HepG2 (cell line): ENCODE results near the gene ACKR3.

Experiments used
- ASH2L ChIP-seq: fragments of 300-600, 200-600 bp; sonication (generic); IDR thresholded peaks from 2 replicates; pipeline ENCODE4 v1.7.0; 2017; ENCODE audit warnings: low read depth, mild to moderate bottlenecking, moderate library complexity, mixed read lengths, low read length; ENCODE audit not compliant: insufficient read length
- EP300 ChIP-seq, 3 experiments: sonication (generic) in 1 of 3; formaldehyde crosslinking in 1 of 3; IDR thresholded peaks; 2 replicates each; pipeline versions ENCODE4 v1.5.1 to v1.6.1; 2011 to 2020; ENCODE audit warnings: low read depth in 2 of 3, low read length in 2 of 3, borderline replicate concordance in 1 of 3, improper control_type of control experiment in 1 of 3, mild to moderate bottlenecking in 1 of 3, missing genetic modification reagents in 1 of 3, moderate library complexity in 1 of 3
- FIP1L1 ChIP-seq: fragments of 200-400 bp; formaldehyde crosslinking; IDR thresholded peaks from 2 replicates; pipeline ENCODE4 v1.6.1; 2018; ENCODE audit warnings: low read depth, mild to moderate bottlenecking, low read length, moderate library complexity, borderline replicate concordance; ENCODE audit not compliant: insufficient read depth
- FOXK1 ChIP-seq: sonication (generic); formaldehyde crosslinking; IDR thresholded peaks from 2 replicates; pipeline ENCODE4 v1.4.0; 2020; ENCODE audit warnings: low read depth, missing genetic modification reagents, borderline replicate concordance
- KDM1A ChIP-seq: IDR thresholded peaks from 2 replicates; pipeline ENCODE4 v1.6.1; 2016; ENCODE audit warnings: missing compliant biosample characterization
- NFKB2 ChIP-seq: sonication (generic); formaldehyde crosslinking; IDR thresholded peaks from 2 replicates; pipeline ENCODE4 v1.4.0; 2020; ENCODE audit warnings: missing genetic modification reagents, borderline replicate concordance
- POLR2AphosphoS5 ChIP-seq: IDR thresholded peaks from 2 replicates; pipeline ENCODE4 v1.6.1; 2012; ENCODE audit warnings: low read depth, low read length
- SP1 ChIP-seq, 2 experiments: fragments of 450-650 bp in 1 of 2; sonication (generic) in 1 of 2; formaldehyde crosslinking in 1 of 2; IDR thresholded peaks; 2 replicates each; pipeline versions ENCODE4 v1.4.0 to v1.6.1; 2016 to 2020; ENCODE audit warnings: missing genetic modification reagents in 1 of 2
- YY1 ChIP-seq: IDR thresholded peaks from 2 replicates; pipeline ENCODE4 v1.6.1; 2011; ENCODE audit warnings: low read length, low read depth, moderate library complexity, mild to moderate bottlenecking; ENCODE audit not compliant: insufficient read depth, insufficient replicate concordance
- ZKSCAN1 ChIP-seq: fragments of 150-350 bp; IDR thresholded peaks from 2 replicates; pipeline ENCODE4 v1.6.1; 2014; ENCODE audit warnings: low read length
- TF ChIP-seq, protein P1 (sequence below): sonication (generic); formaldehyde crosslinking; IDR thresholded peaks from 2 replicates; pipeline ENCODE4 v1.5.0; 2020; ENCODE audit warnings: mild to moderate bottlenecking, missing genetic modification reagents, moderate library complexity
- TF ChIP-seq, protein P2 (sequence below): sonication (generic); formaldehyde crosslinking; IDR thresholded peaks from 2 replicates; pipeline ENCODE4 v1.5.0; 2020; ENCODE audit warnings: mild to moderate bottlenecking, missing genetic modification reagents

DNA sequence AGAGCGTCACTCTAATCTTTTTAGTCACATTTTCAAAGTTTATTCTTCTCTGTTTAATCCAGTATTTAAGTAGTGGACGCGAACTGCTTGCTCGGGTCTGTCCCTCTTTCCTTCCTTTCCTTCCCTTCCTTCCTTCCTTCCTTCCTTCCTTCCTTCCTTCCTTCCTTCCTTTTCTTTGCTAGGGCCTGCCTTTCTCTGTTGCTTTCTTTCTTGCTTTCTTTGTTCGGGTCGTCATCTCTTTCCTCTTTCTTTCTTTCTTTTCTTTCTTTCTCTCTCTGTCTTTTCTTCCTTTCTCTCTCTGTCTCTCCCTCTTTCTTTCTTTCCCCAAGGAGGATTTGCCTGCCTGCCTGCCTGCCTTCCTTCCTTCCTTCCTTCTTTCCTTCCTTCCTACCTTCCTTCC, 3.0 kb upstream of the ACKR3 start:
- TF ChIP-seq FOXK1 (CRISPR knock-in tag) = no peak
- TF ChIP-seq NFKB2 (CRISPR knock-in tag) = no peak
- no peak for TF ChIP-seq YY1
- TF ChIP-seq KDM1A (CRISPR knock-in tag) = no peak
- no peak for TF ChIP-seq POLR2AphosphoS5
- no peak for TF ChIP-seq SP1 (IDR thresholded peaks at IDR 0.05)
- no peak for TF ChIP-seq SP1 (CRISPR knock-in tag; IDR thresholded peaks at IDR 0.05)
- no peak for TF ChIP-seq EP300 (IDR thresholded peaks at IDR 0.05; ENCODE audit: low read depth in 2 of 2, low read length in 2 of 2)
- TF ChIP-seq EP300 (CRISPR knock-in tag; IDR thresholded peaks at IDR 0.05; ENCODE audit: borderline replicate concordance) = no peak
- TF ChIP-seq, protein P1, sequence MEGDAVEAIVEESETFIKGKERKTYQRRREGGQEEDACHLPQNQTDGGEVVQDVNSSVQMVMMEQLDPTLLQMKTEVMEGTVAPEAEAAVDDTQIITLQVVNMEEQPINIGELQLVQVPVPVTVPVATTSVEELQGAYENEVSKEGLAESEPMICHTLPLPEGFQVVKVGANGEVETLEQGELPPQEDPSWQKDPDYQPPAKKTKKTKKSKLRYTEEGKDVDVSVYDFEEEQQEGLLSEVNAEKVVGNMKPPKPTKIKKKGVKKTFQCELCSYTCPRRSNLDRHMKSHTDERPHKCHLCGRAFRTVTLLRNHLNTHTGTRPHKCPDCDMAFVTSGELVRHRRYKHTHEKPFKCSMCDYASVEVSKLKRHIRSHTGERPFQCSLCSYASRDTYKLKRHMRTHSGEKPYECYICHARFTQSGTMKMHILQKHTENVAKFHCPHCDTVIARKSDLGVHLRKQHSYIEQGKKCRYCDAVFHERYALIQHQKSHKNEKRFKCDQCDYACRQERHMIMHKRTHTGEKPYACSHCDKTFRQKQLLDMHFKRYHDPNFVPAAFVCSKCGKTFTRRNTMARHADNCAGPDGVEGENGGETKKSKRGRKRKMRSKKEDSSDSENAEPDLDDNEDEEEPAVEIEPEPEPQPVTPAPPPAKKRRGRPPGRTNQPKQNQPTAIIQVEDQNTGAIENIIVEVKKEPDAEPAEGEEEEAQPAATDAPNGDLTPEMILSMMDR = no peak
- TF ChIP-seq ASH2L = no peak
- no peak for TF ChIP-seq FIP1L1
- TF ChIP-seq ZKSCAN1 = no peak
- TF ChIP-seq, protein P2, sequence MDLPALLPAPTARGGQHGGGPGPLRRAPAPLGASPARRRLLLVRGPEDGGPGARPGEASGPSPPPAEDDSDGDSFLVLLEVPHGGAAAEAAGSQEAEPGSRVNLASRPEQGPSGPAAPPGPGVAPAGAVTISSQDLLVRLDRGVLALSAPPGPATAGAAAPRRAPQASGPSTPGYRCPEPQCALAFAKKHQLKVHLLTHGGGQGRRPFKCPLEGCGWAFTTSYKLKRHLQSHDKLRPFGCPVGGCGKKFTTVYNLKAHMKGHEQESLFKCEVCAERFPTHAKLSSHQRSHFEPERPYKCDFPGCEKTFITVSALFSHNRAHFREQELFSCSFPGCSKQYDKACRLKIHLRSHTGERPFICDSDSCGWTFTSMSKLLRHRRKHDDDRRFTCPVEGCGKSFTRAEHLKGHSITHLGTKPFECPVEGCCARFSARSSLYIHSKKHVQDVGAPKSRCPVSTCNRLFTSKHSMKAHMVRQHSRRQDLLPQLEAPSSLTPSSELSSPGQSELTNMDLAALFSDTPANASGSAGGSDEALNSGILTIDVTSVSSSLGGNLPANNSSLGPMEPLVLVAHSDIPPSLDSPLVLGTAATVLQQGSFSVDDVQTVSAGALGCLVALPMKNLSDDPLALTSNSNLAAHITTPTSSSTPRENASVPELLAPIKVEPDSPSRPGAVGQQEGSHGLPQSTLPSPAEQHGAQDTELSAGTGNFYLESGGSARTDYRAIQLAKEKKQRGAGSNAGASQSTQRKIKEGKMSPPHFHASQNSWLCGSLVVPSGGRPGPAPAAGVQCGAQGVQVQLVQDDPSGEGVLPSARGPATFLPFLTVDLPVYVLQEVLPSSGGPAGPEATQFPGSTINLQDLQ (CRISPR knock-in tag) = no peak
